Measurements from ENCODE around the gene IL1RAPL2. TPM values are rescaled to one million over a fixed set of nuclear protein-coding genes. Genes with fewer than 3 reads are reported as not detected.
"Not testable (repeated sequence)": the region's sequence is repeated elsewhere in the genome, so short reads cannot be mapped to it uniquely, and the experiment has no call there.

IL1RAPL2 gene
- total and polyA plus RNA-seq, 2 of the 8 experiments (the other 6 are each of a cell fraction or from before 2014, with no cell fraction given), result 0.20 to 1.3 TPM

DNA sequence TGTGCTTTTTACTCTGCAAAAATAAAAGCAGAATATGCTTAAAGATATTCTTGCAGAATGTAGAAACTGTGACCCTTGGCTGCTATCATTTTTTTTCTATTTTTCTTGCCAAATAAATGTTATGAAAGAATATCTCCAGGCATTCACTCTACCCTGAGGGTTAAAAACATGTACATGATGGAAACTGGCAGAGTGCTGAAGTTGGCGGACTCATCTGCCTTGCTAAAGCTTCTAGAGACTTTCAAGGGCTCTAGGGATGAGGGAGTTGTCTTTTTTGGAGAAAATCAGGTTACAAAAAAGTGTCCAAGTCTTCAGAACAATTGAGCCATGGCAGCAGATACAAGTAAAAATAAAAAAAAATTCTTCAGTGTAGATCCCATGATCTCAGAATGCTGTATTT lies 1215.8 kb downstream of the IL1RAPL2 start:
- ChIA-PET POLR2A (ENCODE audit: partially characterized antibody) (no interaction called here), CTCF (ENCODE audit: partially characterized antibody) (no interaction called here)
- Histone ChIP-seq H2BK20ac (ENCODE audit: low read length) (no peak overlapping the region), H3K27me3 (replicated peaks in 1 of 4; ENCODE audit: control insufficient read depth in 3 of 4, extremely low read depth in 1 of 4, insufficient read depth in 3 of 4, low read length in 3 of 4) (no peaks in the 10 kb centered on the region), H2AK5ac (ENCODE audit: low read depth, low read length) (no peak overlapping the region), H2BK12ac (ENCODE audit: low read depth, low read length) (no peak overlapping the region), H3K9me3 (ENCODE audit: insufficient read depth in 2 of 2, low read depth in 1 of 2, low read length in 1 of 2) (no peaks in the 10 kb centered on the region), H2AFZ (ENCODE audit: low read length) (no peak overlapping the region), H4K8ac (ENCODE audit: extremely low read depth, insufficient read depth, low read length) (no peak overlapping the region), H3K18ac (ENCODE audit: extremely low read depth, low read length) (no peak overlapping the region), H2BK120ac (replicated peaks; ENCODE audit: low read depth, low read length) (no peak overlapping the region), H3K23me2 (ENCODE audit: low read depth, low read length) (no peaks in the 10 kb centered on the region), H4K20me1 (replicated peaks in 1 of 2; ENCODE audit: control insufficient read depth in 1 of 2, insufficient read depth in 2 of 2, low read length in 2 of 2) (no peaks in the 10 kb centered on the region), H3K14ac (ENCODE audit: insufficient read length) (no peak overlapping the region), H3K4me2 (ENCODE audit: insufficient read depth in 1 of 2, low read depth in 2 of 2, low read length in 2 of 2) (no peak overlapping the region), H3K36me3 (ENCODE audit: control insufficient read depth in 2 of 4, insufficient read depth in 4 of 4, low read length in 3 of 4) (no peaks in the 10 kb centered on the region), H3K4me1 (replicated peaks in 1 of 4; ENCODE audit: control insufficient read depth in 3 of 4, insufficient read depth in 4 of 4, low read length in 3 of 4) (no peaks in the 10 kb centered on the region), H2BK15ac (ENCODE audit: low read length) (no peak overlapping the region), H3K23ac (ENCODE audit: insufficient read length) (no peak overlapping the region), H2BK5ac (ENCODE audit: low read depth, low read length) (no peak overlapping the region), H3K27ac (ENCODE audit: low read depth, low read length) (no peak overlapping the region), H4K5ac (ENCODE audit: insufficient read length, low read depth, low read length) (no peak overlapping the region), H3K4ac (replicated peaks; ENCODE audit: insufficient read length, low read depth, low read length) (no peak overlapping the region), H3K56ac (replicated peaks; ENCODE audit: insufficient read length, low read depth, low read length) (no peak overlapping the region), H4K91ac (replicated peaks; ENCODE audit: insufficient read length, low read length) (no peak overlapping the region), H3K79me2 (ENCODE audit: control insufficient read depth in 1 of 2, insufficient read depth in 2 of 2, low read length in 2 of 2) (no peaks in the 10 kb centered on the region), H3K9ac (replicated peaks in 1 of 4; ENCODE audit: extremely low read depth in 1 of 4, low read depth in 3 of 4, low read length in 3 of 4) (no peak overlapping the region), H3K79me1 (ENCODE audit: low read depth, low read length) (no peaks in the 10 kb centered on the region), H3K4me3 (ENCODE audit: extremely low read depth in 1 of 4, insufficient read depth in 2 of 4, low read depth in 3 of 4, low read length in 4 of 4) (no peak overlapping the region)
- TF ChIP-seq TBP (IDR thresholded peaks at IDR 0.05; ENCODE audit: low read depth, low read length) (no peak), JUN (IDR thresholded peaks at IDR 0.05; ENCODE audit: low read depth, low read length) (no peak)
- WGBS, 2 experiments (ENCODE audit: extremely low coverage in 1 of 2, insufficient coverage in 1 of 2, insufficient read length in 1 of 2, insufficient replicate concordance in 2 of 2, low coverage in 1 of 2, low lambda C conversion rate in 2 of 2, missing lambda C conversion rate in 1 of 2), result 100% methylated on average over 1 of the region's 1 CpG; no CpG with 5 or more reads in 1 of the 2 experiments
- no peak for DNase-seq (ENCODE audit: low read depth in 1 of 2, low spot score in 2 of 2)
- no peak for FAIRE-seq

GRCh38 chrX:105796877-105797276 lies 1230.9 kb downstream of the IL1RAPL2 start:
- H3K36me3 ChIP-seq (ENCODE audit: control insufficient read depth in 2 of 4, insufficient read depth in 4 of 4, low read length in 3 of 4); CTCF ChIA-PET (ENCODE audit: partially characterized antibody); H4K8ac ChIP-seq (ENCODE audit: extremely low read depth, insufficient read depth, low read length); H3K56ac ChIP-seq (replicated peaks; ENCODE audit: insufficient read length, low read depth, low read length); H3K4ac ChIP-seq (replicated peaks; ENCODE audit: insufficient read length, low read depth, low read length); H2AK5ac ChIP-seq (ENCODE audit: low read depth, low read length); H3K79me1 ChIP-seq (ENCODE audit: low read depth, low read length); H2BK20ac ChIP-seq (ENCODE audit: low read length); H2BK15ac ChIP-seq (ENCODE audit: low read length); H3K23me2 ChIP-seq (ENCODE audit: low read depth, low read length); H3K27ac ChIP-seq (ENCODE audit: low read depth, low read length); H3K18ac ChIP-seq (ENCODE audit: extremely low read depth, low read length); H4K5ac ChIP-seq (ENCODE audit: insufficient read length, low read depth, low read length); H2BK5ac ChIP-seq (ENCODE audit: low read depth, low read length); H3K9me3 ChIP-seq (ENCODE audit: insufficient read depth in 2 of 2, low read depth in 1 of 2, low read length in 1 of 2); H3K4me1 ChIP-seq (replicated peaks in 1 of 4; ENCODE audit: control insufficient read depth in 3 of 4, insufficient read depth in 4 of 4, low read length in 3 of 4); H3K14ac ChIP-seq (ENCODE audit: insufficient read length); H3K79me2 ChIP-seq (ENCODE audit: control insufficient read depth in 1 of 2, insufficient read depth in 2 of 2, low read length in 2 of 2); H3K23ac ChIP-seq (ENCODE audit: insufficient read length); H2AFZ ChIP-seq (ENCODE audit: low read length); H2BK12ac ChIP-seq (ENCODE audit: low read depth, low read length); H3K27me3 ChIP-seq (replicated peaks in 1 of 4; ENCODE audit: control insufficient read depth in 3 of 4, extremely low read depth in 1 of 4, insufficient read depth in 3 of 4, low read length in 3 of 4); H4K20me1 ChIP-seq (replicated peaks in 1 of 2; ENCODE audit: control insufficient read depth in 1 of 2, insufficient read depth in 2 of 2, low read length in 2 of 2); H4K91ac ChIP-seq (replicated peaks; ENCODE audit: insufficient read length, low read length); FAIRE-seq; H2BK120ac ChIP-seq (replicated peaks; ENCODE audit: low read depth, low read length): not testable (repeated sequence)
- H3K4me2 ChIP-seq (ENCODE audit: insufficient read depth in 1 of 2, low read depth in 2 of 2, low read length in 2 of 2), result peak overlapping the region in 1 of 2 experiments; percentile 31; a peak in 1 of 4 replicates
- DNase-seq (ENCODE audit: low read depth in 1 of 2, low spot score in 2 of 2), result peak in 1 of 2 experiments; percentile 31
- POLR2A ChIA-PET (ENCODE audit: partially characterized antibody), result interaction anchor here (1.0 kb wide), 1 partner anchor 25 kb away, joined by 4 read pairs; the partner anchor contains the start of gene NRK
- 93% methylated on average over 6 of the region's 26 CpGs; no CpG with 5 or more reads in 1 of the 2 experiments for WGBS, 2 experiments (ENCODE audit: extremely low coverage in 1 of 2, insufficient coverage in 1 of 2, insufficient read length in 1 of 2, insufficient replicate concordance in 2 of 2, low coverage in 1 of 2, low lambda C conversion rate in 2 of 2, missing lambda C conversion rate in 1 of 2)
- peak overlapping the region in 1 of 4 experiments; percentile 60; a peak in 1 of 7 replicates for H3K9ac ChIP-seq (replicated peaks in 1 of 4; ENCODE audit: extremely low read depth in 1 of 4, low read depth in 3 of 4, low read length in 3 of 4)
- H3K4me3 ChIP-seq (ENCODE audit: extremely low read depth in 1 of 4, insufficient read depth in 2 of 4, low read depth in 3 of 4, low read length in 4 of 4), result peak overlapping the region in 1 of 4 experiments; percentile 28; a peak in 1 of 8 replicates

Data from H1 (cell line).